GM10266 (cell line): ENCODE measurements around the gene OR10H4.
"Not testable (repeated sequence)": the region's sequence is repeated elsewhere in the genome, so short reads cannot be mapped to it uniquely, and the experiment has no call there.

Experiments
- DNase-seq: peaks from one replicate; pipeline ENCODE4 v3.0.0; 2012; ENCODE audit errors: extremely low spot score
- CTCF ChIP-seq: IDR thresholded peaks from 2 replicates; pipeline ENCODE4 v1.5.1; 2012; ENCODE audit warnings: mild to moderate bottlenecking, low read depth; ENCODE audit not compliant: control insufficient read depth, insufficient read depth; ENCODE audit errors: missing control alignments

The OR10H4 gene

GRCh38 chr19:15913830-15914229 is 35.0 kb upstream of the OR10H4 start:
- TF ChIP-seq CTCF, result no peak
- DNase-seq, result no peak

- no peak for TF ChIP-seq CTCF
- DNase-seq, result no peak
These were observed 33.7 kb upstream of the OR10H4 start for GRCh38 chr19:15915109-15915508.

- TF ChIP-seq CTCF, result no peak
- DNase-seq, result no peak
These were observed 29.6 kb upstream of the OR10H4 start for GRCh38 chr19:15919243-15919642.

GRCh38 chr19:15922021-15922420 is 26.8 kb upstream of the OR10H4 start:
- no peak for TF ChIP-seq CTCF
- DNase-seq, result no peak

GRCh38 chr19:15923702-15924101 is 25.1 kb upstream of the OR10H4 start:
- no peak for TF ChIP-seq CTCF

GRCh38 chr19:15926484-15926883 is 22.3 kb upstream of the OR10H4 start:
- no peak for TF ChIP-seq CTCF
- no peak for DNase-seq

More at GRCh38 chr19:15923702-15924101, 25.1 kb upstream of the OR10H4 start:
- no peak for DNase-seq

GRCh38 chr19:15928321-15928720 is 20.5 kb upstream of the OR10H4 start:
- DNase-seq, result no peak
- TF ChIP-seq CTCF, result no peak

GRCh38 chr19:15933761-15934331 is 15.0 kb upstream of the OR10H4 start:
- not testable (repeated sequence) for DNase-seq
